Hypothalamus (tissue), 51 donors: ENCODE data around the gene OR6S1.
A peak's percentile ranks its signal among the peaks of the same experiment; 100 is the strongest.
"Not testable (repeated sequence)": the region's sequence is repeated elsewhere in the genome, so short reads cannot be mapped to it uniquely, and the experiment has no call there.

Source experiments
- DNase-seq, 51 donors: peaks; one replicate each; lab custom pipeline; 2025; lab: John Stamatoyannopoulos, UW

OR6S1 gene

GRCh38 chr14:20613094-20614037 is 28.1 kb downstream of the OR6S1 start:
- peak in 49 of 51 donors; percentile 29 to 98 (median 62) for DNase-seq

- DNase-seq: peak in 1 of 51 donors; percentile 19
Measured at GRCh38 chr14:20612403-20612802, 29.1 kb downstream of the OR6S1 start.

- DNase-seq: no peak
Measured at GRCh38 chr14:20611277-20611676, 30.2 kb downstream of the OR6S1 start.

GRCh38 chr14:20610002-20610765 is 31.3 kb downstream of the OR6S1 start:
- DNase-seq: peak in 44 of 51 donors; percentile 9 to 84 (median 54)

- DNase-seq: peak in 41 of 51 donors; percentile 11 to 84 (median 49)
Measured at GRCh38 chr14:20609215-20610001, 32.1 kb downstream of the OR6S1 start.

GRCh38 chr14:20608383-20609110 is 32.9 kb downstream of the OR6S1 start:
- no peak for DNase-seq

GRCh38 chr14:20607617-20608016 is 33.9 kb downstream of the OR6S1 start:
- DNase-seq: no peak

- DNase-seq: no peak
Measured at GRCh38 chr14:20606902-20607242, 34.6 kb downstream of the OR6S1 start.

GRCh38 chr14:20606190-20606901 is 35.1 kb downstream of the OR6S1 start:
- DNase-seq: peak in 9 of 51 donors; percentile 4 to 28 (median 10)

- DNase-seq: no peak
Measured at GRCh38 chr14:20603813-20604690, 37.4 kb downstream of the OR6S1 start.

- no peak for DNase-seq
Measured at GRCh38 chr14:20602583-20602982, 38.9 kb downstream of the OR6S1 start.

- no peak for DNase-seq
Measured at GRCh38 chr14:20601522-20601921, 40.0 kb downstream of the OR6S1 start.

GRCh38 chr14:20597108-20597507 is 44.4 kb downstream of the OR6S1 start:
- no peak for DNase-seq

- DNase-seq: not testable (repeated sequence)
Measured at GRCh38 chr14:20595726-20596125, 45.8 kb downstream of the OR6S1 start.

- no peak for DNase-seq
Measured at GRCh38 chr14:20592574-20592973, 48.9 kb downstream of the OR6S1 start.

GRCh38 chr14:20591235-20591634 is 50.3 kb downstream of the OR6S1 start, which contains the start of gene RNASE12:
Gene RNASE12 (minus strand): TSS chr14:20591376. CDS start chr14:20590723, 653 bp downstream.
- no peak for DNase-seq
